Liver (tissue), 9 donors: ENCODE data around the gene C14orf119. TPM values are rescaled to one million over a fixed set of nuclear protein-coding genes. Genes with fewer than 3 reads are reported as not detected.

Experiments
- DNase-seq: peaks from one replicate; pipeline ENCODE4 v3.0.0-alpha.2; 2017; ENCODE audit warnings: low spot score
- H3K27ac ChIP-seq, 2 donors: one replicate each; pipeline ENCODE4 v1.7.0; 2013; ENCODE audit warnings: inconsistent platforms in 2 of 2, low read length in 2 of 2, control low read depth in 1 of 2, low read depth in 1 of 2, mild to moderate bottlenecking in 1 of 2
- H3K27me3 ChIP-seq, 4 donors: one replicate each; pipeline versions ENCODE4 v1.6.1 to v1.7.0; 2013; ENCODE audit warnings: low read length in 3 of 4, inconsistent platforms in 1 of 4, mild to moderate bottlenecking in 1 of 4, moderate library complexity in 1 of 4; ENCODE audit not compliant: control insufficient read depth in 4 of 4, insufficient read depth in 4 of 4
- H3K36me3 ChIP-seq, 4 donors: one replicate each; pipeline versions ENCODE4 v1.6.1 to v1.7.0; 2013; ENCODE audit warnings: low read length in 3 of 4, mild to moderate bottlenecking in 3 of 4, low read depth in 1 of 4, moderate library complexity in 1 of 4; ENCODE audit not compliant: control insufficient read depth in 4 of 4, insufficient read depth in 3 of 4
- H3K4me1 ChIP-seq, 4 donors: one replicate each; pipeline versions ENCODE4 v1.6.1 to v1.7.0; 2013; ENCODE audit warnings: low read length in 3 of 4, mild to moderate bottlenecking in 3 of 4, moderate library complexity in 1 of 4; ENCODE audit not compliant: control insufficient read depth in 4 of 4, insufficient read depth in 4 of 4
- H3K4me3 ChIP-seq, 3 donors: one replicate each; pipeline versions ENCODE4 v1.6.1 to v1.7.0; 2013; ENCODE audit warnings: low read length in 3 of 3, control low read depth in 1 of 3, low read depth in 1 of 3, mild to moderate bottlenecking in 1 of 3
- H3K9ac ChIP-seq, 2 donors: one replicate each; pipeline ENCODE4 v1.7.0; 2013; ENCODE audit warnings: low read length in 2 of 2, mild to moderate bottlenecking in 2 of 2, moderate library complexity in 2 of 2, control low read depth in 1 of 2, low read depth in 1 of 2
- H3K9me3 ChIP-seq, 4 donors: one replicate each; pipeline versions ENCODE4 v1.6.1 to v1.7.0; 2013; ENCODE audit warnings: low read length in 3 of 4; ENCODE audit not compliant: control insufficient read depth in 4 of 4
- EGR1 ChIP-seq, 2 donors: IDR thresholded peaks; 2 replicates each; pipeline ENCODE4 v1.6.1; 2016 to 2018; ENCODE audit warnings: antibody characterized with exemption in 2 of 2, low read depth in 2 of 2
- FOXA1 ChIP-seq: IDR thresholded peaks from 2 replicates; pipeline ENCODE4 v1.6.1; 2016; ENCODE audit warnings: antibody characterized with exemption
- FOXA2 ChIP-seq: IDR thresholded peaks from 2 replicates; pipeline ENCODE4 v1.6.1; 2016; ENCODE audit warnings: antibody characterized with exemption
- GABPA ChIP-seq, 2 donors: IDR thresholded peaks in 1 of 2; conservative IDR thresholded peaks in 1 of 2; 2 replicates each; pipeline ENCODE4 v1.6.1; 2016; ENCODE audit warnings: antibody characterized with exemption in 2 of 2, mild to moderate bottlenecking in 1 of 2, moderate library complexity in 1 of 2
- HNF4A ChIP-seq, 2 donors: conservative IDR thresholded peaks; 2 replicates each; pipeline ENCODE4 v1.6.1; 2016; ENCODE audit warnings: antibody characterized with exemption in 2 of 2, mild to moderate bottlenecking in 2 of 2
- HNF4G ChIP-seq: IDR thresholded peaks from 2 replicates; pipeline ENCODE4 v1.6.1; 2016; ENCODE audit warnings: antibody characterized with exemption
- NR2F2 ChIP-seq: IDR thresholded peaks from 2 replicates; pipeline ENCODE4 v1.6.1; 2016; ENCODE audit warnings: antibody characterized with exemption
- RAD21 ChIP-seq, 2 donors: IDR thresholded peaks; 2 replicates each; pipeline ENCODE4 v1.6.1; 2016; ENCODE audit warnings: antibody characterized with exemption in 2 of 2, mild to moderate bottlenecking in 2 of 2
- RXRA ChIP-seq, 2 donors: IDR thresholded peaks; 2 replicates each; pipeline ENCODE4 v1.6.1; 2017 to 2018; ENCODE audit warnings: antibody characterized with exemption in 2 of 2, mild to moderate bottlenecking in 1 of 2
- SP1 ChIP-seq: IDR thresholded peaks from 2 replicates; pipeline ENCODE4 v1.6.1; 2018; ENCODE audit warnings: antibody characterized with exemption, mild to moderate bottlenecking
- TAF1 ChIP-seq: conservative IDR thresholded peaks from 2 replicates; pipeline ENCODE4 v1.6.1; 2016; ENCODE audit warnings: antibody characterized with exemption, mild to moderate bottlenecking
- YY1 ChIP-seq: IDR thresholded peaks from 2 replicates; pipeline ENCODE4 v1.6.1; 2016; ENCODE audit warnings: antibody characterized with exemption, mild to moderate bottlenecking
- WGBS: extraction: QIAGEN DNeasy Blood & Tissue Kit; methylation state at CpG from one replicate; pipeline ENCODE4 v1.1.7; 2013; 5-methylcytosine and 5-hydroxymethylcytosine counted together
- polyA plus RNA-seq, 2 donors: library from polyadenylated mRNA; stranded (reverse) in 1 of 2; unstranded in 1 of 2; fragments of 200-250 nt in 1 of 2; fragments of >200 nt in 1 of 2; fragmentation: Nextera tagmentation in 1 of 2; extraction: Ambion mirVana in 1 of 2; gene quantifications; one replicate each; pipeline versions ENCODE4 v1.2.1 to v1.2.3, GENCODE V29; 2013 to 2015
- total RNA-seq, 2 donors: library from RNA; depleted of rRNA; stranded (reverse); fragments of >200 nt; gene quantifications; one replicate each; pipeline ENCODE4 v1.2.3, GENCODE V29; 2014
- TF ChIP-seq, protein P1 (sequence below): IDR thresholded peaks from 2 replicates; pipeline ENCODE4 v1.6.1; 2016; ENCODE audit warnings: antibody characterized with exemption
- TF ChIP-seq, protein P2 (sequence below): IDR thresholded peaks from 2 replicates; pipeline ENCODE4 v1.6.1; 2016; ENCODE audit warnings: antibody characterized with exemption
- TF ChIP-seq, protein P3 (sequence below): IDR thresholded peaks from 2 replicates; pipeline ENCODE4 v1.6.1; 2016; ENCODE audit warnings: antibody characterized with exemption
- TF ChIP-seq, protein P4 (sequence below): fragments of 150-350 bp; IDR thresholded peaks from 2 replicates; pipeline ENCODE4 v1.5.1; 2017; ENCODE audit warnings: improper control_type of control experiment, low read depth, low read length; ENCODE audit not compliant: missing input control
- donor health status: healthy.
- donor health status: healthy.
- donor health status: healthy.
- donor health status: healthy.
- donor health status: healthy.

The C14orf119 gene
- total and polyA plus RNA-seq, 4 donors, result 9.0 to 27.1 (median 17.7) TPM

DNA sequence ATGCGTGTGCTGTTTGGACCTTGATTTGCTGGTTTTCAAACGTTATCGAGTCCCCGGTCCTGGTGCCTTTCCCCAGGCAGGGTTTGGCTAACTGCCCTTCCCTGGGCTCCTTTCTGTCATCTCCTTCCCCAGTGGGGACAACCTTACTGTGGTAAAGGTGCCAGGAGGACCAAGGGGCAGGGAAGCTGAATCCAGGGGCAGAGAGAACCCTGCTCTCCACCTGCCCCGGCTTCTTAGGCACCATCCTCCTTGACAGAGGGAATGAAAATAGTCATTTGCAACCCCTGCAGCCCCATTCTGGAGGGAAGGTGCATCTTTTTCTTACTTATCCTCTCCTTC lies 18.8 kb downstream of the C14orf119 start:
- DNase-seq, result no peak
- Histone ChIP-seq H3K27me3 (no peaks in the 10 kb centered on the region), H3K4me1 (no peaks in the 10 kb centered on the region), H3K4me3 (no peak overlapping the region), H3K9me3 (no peaks in the 10 kb centered on the region), H3K27ac (no peak overlapping the region), H3K9ac (no peak overlapping the region), H3K36me3 (no peaks in the 10 kb centered on the region)
- TF ChIP-seq EGR1 (IDR thresholded peaks at IDR 0.05; ENCODE audit: low read depth in 2 of 2), result no peak
- no peak for TF ChIP-seq RAD21 (IDR thresholded peaks at IDR 0.05)
- no peak for TF ChIP-seq TAF1
- no peak for TF ChIP-seq FOXA1
- TF ChIP-seq FOXA2, result no peak
- TF ChIP-seq, protein P1, sequence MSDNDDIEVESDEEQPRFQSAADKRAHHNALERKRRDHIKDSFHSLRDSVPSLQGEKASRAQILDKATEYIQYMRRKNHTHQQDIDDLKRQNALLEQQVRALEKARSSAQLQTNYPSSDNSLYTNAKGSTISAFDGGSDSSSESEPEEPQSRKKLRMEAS, result no peak
- TF ChIP-seq, protein P2, sequence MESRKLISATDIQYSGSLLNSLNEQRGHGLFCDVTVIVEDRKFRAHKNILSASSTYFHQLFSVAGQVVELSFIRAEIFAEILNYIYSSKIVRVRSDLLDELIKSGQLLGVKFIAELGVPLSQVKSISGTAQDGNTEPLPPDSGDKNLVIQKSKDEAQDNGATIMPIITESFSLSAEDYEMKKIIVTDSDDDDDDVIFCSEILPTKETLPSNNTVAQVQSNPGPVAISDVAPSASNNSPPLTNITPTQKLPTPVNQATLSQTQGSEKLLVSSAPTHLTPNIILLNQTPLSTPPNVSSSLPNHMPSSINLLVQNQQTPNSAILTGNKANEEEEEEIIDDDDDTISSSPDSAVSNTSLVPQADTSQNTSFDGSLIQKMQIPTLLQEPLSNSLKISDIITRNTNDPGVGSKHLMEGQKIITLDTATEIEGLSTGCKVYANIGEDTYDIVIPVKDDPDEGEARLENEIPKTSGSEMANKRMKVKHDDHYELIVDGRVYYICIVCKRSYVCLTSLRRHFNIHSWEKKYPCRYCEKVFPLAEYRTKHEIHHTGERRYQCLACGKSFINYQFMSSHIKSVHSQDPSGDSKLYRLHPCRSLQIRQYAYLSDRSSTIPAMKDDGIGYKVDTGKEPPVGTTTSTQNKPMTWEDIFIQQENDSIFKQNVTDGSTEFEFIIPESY, result no peak
- TF ChIP-seq YY1, result no peak
- TF ChIP-seq SP1, result no peak
- no peak for TF ChIP-seq HNF4G
- no peak for TF ChIP-seq GABPA (IDR thresholded peaks at IDR 0.05 in 1 of 2, conservative IDR thresholded peaks at IDR 0.05 in 1 of 2)
- TF ChIP-seq, protein P3, sequence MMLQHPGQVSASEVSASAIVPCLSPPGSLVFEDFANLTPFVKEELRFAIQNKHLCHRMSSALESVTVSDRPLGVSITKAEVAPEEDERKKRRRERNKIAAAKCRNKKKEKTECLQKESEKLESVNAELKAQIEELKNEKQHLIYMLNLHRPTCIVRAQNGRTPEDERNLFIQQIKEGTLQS, result no peak
- TF ChIP-seq NR2F2, result no peak
- TF ChIP-seq, protein P4, sequence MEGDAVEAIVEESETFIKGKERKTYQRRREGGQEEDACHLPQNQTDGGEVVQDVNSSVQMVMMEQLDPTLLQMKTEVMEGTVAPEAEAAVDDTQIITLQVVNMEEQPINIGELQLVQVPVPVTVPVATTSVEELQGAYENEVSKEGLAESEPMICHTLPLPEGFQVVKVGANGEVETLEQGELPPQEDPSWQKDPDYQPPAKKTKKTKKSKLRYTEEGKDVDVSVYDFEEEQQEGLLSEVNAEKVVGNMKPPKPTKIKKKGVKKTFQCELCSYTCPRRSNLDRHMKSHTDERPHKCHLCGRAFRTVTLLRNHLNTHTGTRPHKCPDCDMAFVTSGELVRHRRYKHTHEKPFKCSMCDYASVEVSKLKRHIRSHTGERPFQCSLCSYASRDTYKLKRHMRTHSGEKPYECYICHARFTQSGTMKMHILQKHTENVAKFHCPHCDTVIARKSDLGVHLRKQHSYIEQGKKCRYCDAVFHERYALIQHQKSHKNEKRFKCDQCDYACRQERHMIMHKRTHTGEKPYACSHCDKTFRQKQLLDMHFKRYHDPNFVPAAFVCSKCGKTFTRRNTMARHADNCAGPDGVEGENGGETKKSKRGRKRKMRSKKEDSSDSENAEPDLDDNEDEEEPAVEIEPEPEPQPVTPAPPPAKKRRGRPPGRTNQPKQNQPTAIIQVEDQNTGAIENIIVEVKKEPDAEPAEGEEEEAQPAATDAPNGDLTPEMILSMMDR, result no peak
- no peak for TF ChIP-seq RXRA (IDR thresholded peaks at IDR 0.05)
- 52% methylated on average over 5 of the region's 5 CpGs for WGBS

DNA sequence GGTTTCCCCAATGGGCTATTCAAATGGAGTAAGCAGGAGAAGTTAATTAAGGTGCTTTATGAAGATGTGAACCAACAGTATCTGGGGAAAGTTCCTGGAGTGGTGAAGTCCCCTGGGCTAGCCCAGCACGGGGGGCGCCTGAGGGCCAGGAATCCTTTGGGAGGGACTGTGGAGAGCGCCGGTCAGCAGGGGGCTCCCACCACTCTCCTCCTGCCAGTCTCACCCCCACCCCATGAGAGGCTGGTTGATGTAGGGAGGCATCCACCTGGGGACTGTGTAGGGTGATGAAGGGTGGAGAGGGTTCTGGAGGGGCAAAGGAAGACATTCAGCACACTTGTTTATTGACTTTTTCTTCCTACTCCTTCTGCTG lies 19.3 kb downstream of the C14orf119 start:
- no peak for DNase-seq

More for the DNA sequence above, 19.3 kb downstream of the C14orf119 start:
- no peaks in the 10 kb centered on the region for H3K27me3 ChIP-seq
- no peaks in the 10 kb centered on the region for H3K4me1 ChIP-seq
- no peaks in the 10 kb centered on the region for H3K9me3 ChIP-seq
- H3K4me3 ChIP-seq, result no peak overlapping the region
- H3K9ac ChIP-seq, result no peak overlapping the region
- no peaks in the 10 kb centered on the region for H3K36me3 ChIP-seq
- 51% methylated on average over 4 of the region's 4 CpGs for WGBS
- TF ChIP-seq, protein P4, result no peak
- TF ChIP-seq HNF4A (conservative IDR thresholded peaks at IDR 0.05) (no peak), TAF1 (no peak), RAD21 (IDR thresholded peaks at IDR 0.05) (no peak), GABPA (IDR thresholded peaks at IDR 0.05 in 1 of 2, conservative IDR thresholded peaks at IDR 0.05 in 1 of 2) (no peak), HNF4G (no peak), YY1 (no peak), NR2F2 (no peak)
- H3K27ac ChIP-seq, result no peak overlapping the region
